Activated T-helper 1 cell treated with anti-CD3 and anti-CD28 coated beads, Interleukin-12 subunit alpha, Interleukin-12 subunit beta, Interleukin-2, Interleukin-4 antibody, amounts not matched to agents 30 ng/mL and 10 ng/mL and 1 ng/mL, durations not matched to agents 14 hours and 24 hours and 36 hours (primary cell): Measurements from ENCODE around the gene SOX21. TPM values are rescaled to one million over a fixed set of nuclear protein-coding genes. Genes with fewer than 3 reads are reported as not detected.

Experiments
- DNase-seq: peaks from one replicate; pipeline ENCODE4 v3.0.0; 2021; ENCODE audit warnings: low spot score
- H3K27ac Mint-ChIP-seq: one replicate; pipeline ENCODE4 v1.8.0; 2021; ENCODE audit warnings: mild to moderate bottlenecking, mixed read lengths
- H3K27me3 Mint-ChIP-seq: one replicate; pipeline ENCODE4 v1.8.0; 2022; ENCODE audit warnings: mild to moderate bottlenecking, moderate library complexity, mixed read lengths; ENCODE audit not compliant: insufficient read depth
- H3K36me3 Mint-ChIP-seq: one replicate; pipeline ENCODE4 v1.8.0; 2021; ENCODE audit warnings: low read depth, mixed read lengths
- H3K4me1 Mint-ChIP-seq: one replicate; pipeline ENCODE4 v1.8.0; 2021; ENCODE audit warnings: low read depth, mixed read lengths
- H3K4me3 Mint-ChIP-seq: one replicate; pipeline ENCODE4 v1.8.0; 2021; ENCODE audit warnings: mild to moderate bottlenecking, moderate library complexity, mixed read lengths
- H3K9me3 Mint-ChIP-seq: one replicate; pipeline ENCODE4 v1.8.0; 2021; ENCODE audit warnings: mixed read lengths
- intact Hi-C: fragments of 100-400 bp; cut with micrococcal nuclease; formaldehyde crosslinking; loops from one replicate; pipeline ENCODE4 v1.15.1; 2024
- total RNA-seq: library from RNA; stranded (reverse); gene quantifications from 2 replicates; pipeline ENCODE4 v1.2.3, GENCODE V29; 2022

Gene SOX21
- total RNA-seq, 1 donor from 2014 or later = not detected

GRCh38 chr13:94692030-94692429, 20.3 kb downstream of the SOX21 start:
- H3K9me3 Mint-ChIP-seq = no peaks in the 10 kb centered on the region
- intact Hi-C loops = no loop called here
- DNase-seq = no peak
- H3K36me3 Mint-ChIP-seq = no peaks in the 10 kb centered on the region
- no peaks in the 10 kb centered on the region for H3K4me1 Mint-ChIP-seq
- H3K4me3 Mint-ChIP-seq = no peak overlapping the region
- peaks cover 13% of the 10 kb centered on the region for H3K27me3 Mint-ChIP-seq
- H3K27ac Mint-ChIP-seq = no peak overlapping the region

GRCh38 chr13:94683409-94683808, 28.9 kb downstream of the SOX21 start:
- no peaks in the 10 kb centered on the region for H3K36me3 Mint-ChIP-seq
- intact Hi-C loops = no loop called here

GRCh38 chr13:94682229-94682628, 30.1 kb downstream of the SOX21 start:
- H3K4me1 Mint-ChIP-seq = no peaks in the 10 kb centered on the region
- H3K36me3 Mint-ChIP-seq = no peaks in the 10 kb centered on the region
- DNase-seq = no peak
- peaks cover 8% of the 10 kb centered on the region for H3K27me3 Mint-ChIP-seq
- no peak overlapping the region for H3K27ac Mint-ChIP-seq
- no peak overlapping the region for H3K4me3 Mint-ChIP-seq
- intact Hi-C loops = no loop called here
- H3K9me3 Mint-ChIP-seq = no peaks in the 10 kb centered on the region

More at GRCh38 chr13:94683409-94683808, 28.9 kb downstream of the SOX21 start:
- DNase-seq = no peak
- Mint-ChIP-seq H3K4me1 (no peaks in the 10 kb centered on the region), H3K27me3 (peaks cover 9% of the 10 kb centered on the region), H3K27ac (no peak overlapping the region), H3K4me3 (no peak overlapping the region), H3K9me3 (no peaks in the 10 kb centered on the region)

- intact Hi-C loops = no loop called here
- no peak for DNase-seq
- Mint-ChIP-seq H3K9me3 (no peaks in the 10 kb centered on the region), H3K4me3 (no peak overlapping the region), H3K27me3 (peaks cover 22% of the 10 kb centered on the region), H3K4me1 (no peaks in the 10 kb centered on the region), H3K27ac (no peak overlapping the region), H3K36me3 (no peaks in the 10 kb centered on the region)
Measured at GRCh38 chr13:94679614-94680013, 32.7 kb downstream of the SOX21 start.

GRCh38 chr13:94678845-94679244, 33.5 kb downstream of the SOX21 start:
- H3K9me3 Mint-ChIP-seq = no peaks in the 10 kb centered on the region
- no peaks in the 10 kb centered on the region for H3K4me1 Mint-ChIP-seq
- intact Hi-C loops = no loop called here
- DNase-seq = no peak
- H3K36me3 Mint-ChIP-seq = no peaks in the 10 kb centered on the region
- no peak overlapping the region for H3K4me3 Mint-ChIP-seq
- H3K27me3 Mint-ChIP-seq = peaks cover 22% of the 10 kb centered on the region
- H3K27ac Mint-ChIP-seq = no peak overlapping the region

GRCh38 chr13:94677799-94678198, 34.5 kb downstream of the SOX21 start:
- Mint-ChIP-seq H3K36me3 (no peaks in the 10 kb centered on the region), H3K4me1 (no peaks in the 10 kb centered on the region), H3K4me3 (no peak overlapping the region), H3K27ac (no peak overlapping the region), H3K9me3 (no peaks in the 10 kb centered on the region), H3K27me3 (peaks cover 19% of the 10 kb centered on the region)
- DNase-seq = no peak
- intact Hi-C loops = no loop called here

GRCh38 chr13:94674609-94675348, 37.6 kb downstream of the SOX21 start:
- no peaks in the 10 kb centered on the region for H3K4me1 Mint-ChIP-seq
- no peak overlapping the region for H3K4me3 Mint-ChIP-seq
- no peaks in the 10 kb centered on the region for H3K9me3 Mint-ChIP-seq
- no peaks in the 10 kb centered on the region for H3K36me3 Mint-ChIP-seq
- intact Hi-C loops = loop anchor here (1.0 to 2.0 kb wide), 4 partner anchors 18 to 730 kb away; partner anchors contain the start of gene SOX21
- H3K27me3 Mint-ChIP-seq = peaks cover 19% of the 10 kb centered on the region
- DNase-seq = no peak
- no peak overlapping the region for H3K27ac Mint-ChIP-seq

- peaks cover 19% of the 10 kb centered on the region for H3K27me3 Mint-ChIP-seq
- no peak overlapping the region for H3K27ac Mint-ChIP-seq
- H3K36me3 Mint-ChIP-seq = no peaks in the 10 kb centered on the region
- no peak overlapping the region for H3K4me3 Mint-ChIP-seq
- no peak for DNase-seq
- no peaks in the 10 kb centered on the region for H3K9me3 Mint-ChIP-seq
- H3K4me1 Mint-ChIP-seq = peaks cover under 1% of the 10 kb centered on the region
- intact Hi-C loops = loop anchor here (2.0 kb wide), 3 partner anchors 17 to 53 kb away; partner anchors contain the start of gene SOX21
Measured at GRCh38 chr13:94673851-94674250, 38.5 kb downstream of the SOX21 start.

GRCh38 chr13:94672400-94672799, 39.9 kb downstream of the SOX21 start:
- H3K9me3 Mint-ChIP-seq = peaks cover 10% of the 10 kb centered on the region

GRCh38 chr13:94667190-94667589, 45.2 kb downstream of the SOX21 start:
- Mint-ChIP-seq H3K27me3 (peaks cover 8% of the 10 kb centered on the region), H3K27ac (peak overlapping the region; percentile 94), H3K4me1 (peaks cover 50% of the 10 kb centered on the region), H3K36me3 (peaks cover 12% of the 10 kb centered on the region), H3K9me3 (peaks cover 28% of the 10 kb centered on the region), H3K4me3 (peak overlapping the region; percentile 66)
- no peak for DNase-seq
- intact Hi-C loops = loop anchor here (1.0 to 10.0 kb wide), 12 partner anchors 10 to 875 kb away; partner anchors contain the start of genes ABCC4 and GPR180

More at GRCh38 chr13:94672400-94672799, 39.9 kb downstream of the SOX21 start:
- intact Hi-C loops = no loop called here
- Mint-ChIP-seq H3K27me3 (peaks cover 16% of the 10 kb centered on the region), H3K4me3 (no peak overlapping the region), H3K4me1 (peaks cover 15% of the 10 kb centered on the region), H3K36me3 (peaks cover 11% of the 10 kb centered on the region), H3K27ac (no peak overlapping the region)
- no peak for DNase-seq

GRCh38 chr13:94666065-94666464, 46.3 kb downstream of the SOX21 start:
- Mint-ChIP-seq H3K4me3 (peak overlapping the region; percentile 2), H3K36me3 (peaks cover 12% of the 10 kb centered on the region), H3K9me3 (peaks cover 28% of the 10 kb centered on the region), H3K27me3 (peaks cover 8% of the 10 kb centered on the region), H3K4me1 (peaks cover 51% of the 10 kb centered on the region), H3K27ac (peak overlapping the region; percentile 94)
- DNase-seq = no peak
- intact Hi-C loops = loop anchor here (2.0 to 10.0 kb wide), 9 partner anchors 45 to 874 kb away; partner anchors contain the start of genes ABCC4 and GPR180

- Mint-ChIP-seq H3K4me3 (no peak overlapping the region), H3K27ac (no peak overlapping the region), H3K9me3 (peaks cover 28% of the 10 kb centered on the region), H3K27me3 (peaks cover 8% of the 10 kb centered on the region), H3K36me3 (peaks cover 12% of the 10 kb centered on the region), H3K4me1 (peaks cover 59% of the 10 kb centered on the region)
- intact Hi-C loops = loop anchor here (5.0 to 10.0 kb wide), 6 partner anchors 348 to 873 kb away; partner anchors contain the start of gene ABCC4
- no peak for DNase-seq
Measured at GRCh38 chr13:94664889-94665288, 47.5 kb downstream of the SOX21 start.

GRCh38 chr13:94662274-94662945, 49.9 kb downstream of the SOX21 start:
- Mint-ChIP-seq H3K9me3 (peaks cover 18% of the 10 kb centered on the region), H3K4me3 (no peak overlapping the region), H3K36me3 (peaks cover 2% of the 10 kb centered on the region), H3K27me3 (peaks cover 8% of the 10 kb centered on the region), H3K27ac (no peak overlapping the region), H3K4me1 (peaks cover 50% of the 10 kb centered on the region)
- no peak for DNase-seq
- intact Hi-C loops = loop anchor here (10.0 kb wide), 1 partner anchor 642 kb away; the partner anchor contains the start of gene ABCC4
